ENCODE measurements around the gene SRGAP1.

DNA sequence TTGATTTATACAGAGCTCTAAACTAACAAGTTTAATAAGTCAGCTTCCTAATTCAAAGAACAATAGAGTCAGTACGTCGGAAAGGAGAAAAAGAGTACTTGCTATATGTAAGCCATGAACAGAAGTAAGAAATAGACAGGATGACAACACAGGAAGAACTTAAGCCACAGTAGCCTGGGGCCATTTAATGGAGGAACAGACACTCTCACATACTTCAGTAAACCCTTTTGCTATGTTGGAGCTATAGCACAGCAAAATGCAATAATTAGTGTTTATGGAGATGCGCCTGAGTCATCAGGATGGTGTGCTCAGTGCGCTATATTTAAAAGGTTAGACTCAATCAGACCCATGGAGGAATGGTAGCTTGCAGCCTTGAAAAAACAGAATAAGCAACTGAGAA lies 61.0 kb downstream of the SRGAP1 start:
- TF ChIP-seq GATA3 (IDR thresholded peaks at IDR 0.05; ENCODE audit: low read depth, low read length) (no peak), GATA2 (IDR thresholded peaks at IDR 0.05; ENCODE audit: low read depth, low read length) (no peak)

All from SH-SY5Y (cell line).